ENCODE results near the gene SLC43A3. TPM values are rescaled to one million over a fixed set of nuclear protein-coding genes. Genes with fewer than 3 reads are reported as not detected.

Gene SLC43A3
- total and polyA plus RNA-seq, 9 of the 15 experiments (the other 6 are each of a cell fraction or from before 2014, with no cell fraction given), result 63.7 to 281 (median 139) TPM

DNA sequence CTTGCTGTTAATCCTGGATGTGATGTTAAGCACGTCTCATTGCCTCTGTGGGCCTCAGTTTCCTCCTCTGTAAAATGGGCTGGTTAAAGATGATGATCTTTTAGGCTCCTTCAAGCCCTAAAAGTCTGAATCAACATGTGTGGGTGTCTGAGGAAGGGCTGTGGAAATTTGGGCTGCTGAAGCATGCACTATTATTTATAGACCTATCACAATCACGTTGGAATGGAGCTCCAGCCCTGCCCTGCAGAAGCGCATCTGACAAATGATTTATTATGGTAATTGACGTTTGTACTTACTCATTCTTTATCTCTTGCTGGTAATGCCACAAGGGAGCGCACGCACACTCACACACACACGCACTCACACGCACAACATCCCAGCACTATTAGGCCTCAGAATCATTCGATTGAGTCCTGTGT, 68.4 kb downstream of the SLC43A3 start (continued):
- TF ChIP-seq ZFX (CRISPR knock-in tag; IDR thresholded peaks at IDR 0.05) (no peak; the same call in 1 of the 2 replicates), MXI1 (IDR thresholded peaks at IDR 0.05; ENCODE audit: low read depth, low read length) (no peak), ATF1 (CRISPR knock-in tag; IDR thresholded peaks at IDR 0.05) (no peak), ATF1 (tag; IDR thresholded peaks at IDR 0.05) (peak; percentile 68), KDM4B (IDR thresholded peaks at IDR 0.05; ENCODE audit: borderline replicate concordance in 2 of 2, low read depth in 1 of 2) (no peak), NCOA2 (IDR thresholded peaks at IDR 0.05; ENCODE audit: partially characterized antibody in 2 of 2) (no peak), TGIF2 (CRISPR knock-in tag; IDR thresholded peaks at IDR 0.05) (no peak), CHD4 (IDR thresholded peaks at IDR 0.05; ENCODE audit: insufficient read depth, insufficient replicate concordance, low read depth, low read length, poor library complexity, severe bottlenecking) (peak; percentile 7), BRF1 (IDR thresholded peaks at IDR 0.05; ENCODE audit: borderline replicate concordance, extremely low read depth, insufficient read length) (no peak), MEIS2 (IDR thresholded peaks at IDR 0.05; ENCODE audit: partially characterized antibody) (peak; percentile 99), CAMTA2 (CRISPR knock-in tag; conservative IDR thresholded peaks at IDR 0.05) (no peak), NRF1 (conservative IDR thresholded peaks at IDR 0.05 in 1 of 2, IDR thresholded peaks at IDR 0.05 in 1 of 2) (peak; percentile 42 to 51; a peak in 3 of 4 replicates), LEF1 (IDR thresholded peaks at IDR 0.05) (peak; percentile 70), ZNF431 (CRISPR knock-in tag; IDR thresholded peaks at IDR 0.05) (no peak), DPF2 (IDR thresholded peaks at IDR 0.05) (peak; percentile 57), ZNF175 (CRISPR knock-in tag; IDR thresholded peaks at IDR 0.05; ENCODE audit: low read depth) (no peak), GABPA (tag; conservative IDR thresholded peaks at IDR 0.05; ENCODE audit: low read depth) (no peak)
- TF ChIP-seq, protein P1, sequence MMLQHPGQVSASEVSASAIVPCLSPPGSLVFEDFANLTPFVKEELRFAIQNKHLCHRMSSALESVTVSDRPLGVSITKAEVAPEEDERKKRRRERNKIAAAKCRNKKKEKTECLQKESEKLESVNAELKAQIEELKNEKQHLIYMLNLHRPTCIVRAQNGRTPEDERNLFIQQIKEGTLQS (IDR thresholded peaks at IDR 0.05), result peak; percentile 41; the same call in 1 of the 2 replicates
- TF ChIP-seq, protein P1 (CRISPR knock-in tag; conservative IDR thresholded peaks at IDR 0.05), result no peak
- TF ChIP-seq, protein P2, sequence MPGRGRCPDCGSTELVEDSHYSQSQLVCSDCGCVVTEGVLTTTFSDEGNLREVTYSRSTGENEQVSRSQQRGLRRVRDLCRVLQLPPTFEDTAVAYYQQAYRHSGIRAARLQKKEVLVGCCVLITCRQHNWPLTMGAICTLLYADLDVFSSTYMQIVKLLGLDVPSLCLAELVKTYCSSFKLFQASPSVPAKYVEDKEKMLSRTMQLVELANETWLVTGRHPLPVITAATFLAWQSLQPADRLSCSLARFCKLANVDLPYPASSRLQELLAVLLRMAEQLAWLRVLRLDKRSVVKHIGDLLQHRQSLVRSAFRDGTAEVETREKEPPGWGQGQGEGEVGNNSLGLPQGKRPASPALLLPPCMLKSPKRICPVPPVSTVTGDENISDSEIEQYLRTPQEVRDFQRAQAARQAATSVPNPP (IDR thresholded peaks at IDR 0.05; ENCODE audit: borderline replicate concordance, insufficient read depth, insufficient read length), result no peak
- TF ChIP-seq, protein P3, sequence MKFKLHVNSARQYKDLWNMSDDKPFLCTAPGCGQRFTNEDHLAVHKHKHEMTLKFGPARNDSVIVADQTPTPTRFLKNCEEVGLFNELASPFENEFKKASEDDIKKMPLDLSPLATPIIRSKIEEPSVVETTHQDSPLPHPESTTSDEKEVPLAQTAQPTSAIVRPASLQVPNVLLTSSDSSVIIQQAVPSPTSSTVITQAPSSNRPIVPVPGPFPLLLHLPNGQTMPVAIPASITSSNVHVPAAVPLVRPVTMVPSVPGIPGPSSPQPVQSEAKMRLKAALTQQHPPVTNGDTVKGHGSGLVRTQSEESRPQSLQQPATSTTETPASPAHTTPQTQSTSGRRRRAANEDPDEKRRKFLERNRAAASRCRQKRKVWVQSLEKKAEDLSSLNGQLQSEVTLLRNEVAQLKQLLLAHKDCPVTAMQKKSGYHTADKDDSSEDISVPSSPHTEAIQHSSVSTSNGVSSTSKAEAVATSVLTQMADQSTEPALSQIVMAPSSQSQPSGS (CRISPR knock-in tag; IDR thresholded peaks at IDR 0.05), result no peak
- TF ChIP-seq, protein P4, sequence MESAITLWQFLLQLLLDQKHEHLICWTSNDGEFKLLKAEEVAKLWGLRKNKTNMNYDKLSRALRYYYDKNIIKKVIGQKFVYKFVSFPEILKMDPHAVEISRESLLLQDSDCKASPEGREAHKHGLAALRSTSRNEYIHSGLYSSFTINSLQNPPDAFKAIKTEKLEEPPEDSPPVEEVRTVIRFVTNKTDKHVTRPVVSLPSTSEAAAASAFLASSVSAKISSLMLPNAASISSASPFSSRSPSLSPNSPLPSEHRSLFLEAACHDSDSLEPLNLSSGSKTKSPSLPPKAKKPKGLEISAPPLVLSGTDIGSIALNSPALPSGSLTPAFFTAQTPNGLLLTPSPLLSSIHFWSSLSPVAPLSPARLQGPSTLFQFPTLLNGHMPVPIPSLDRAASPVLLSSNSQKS (CRISPR knock-in tag; IDR thresholded peaks at IDR 0.05), result no peak
- TF ChIP-seq, protein P5, sequence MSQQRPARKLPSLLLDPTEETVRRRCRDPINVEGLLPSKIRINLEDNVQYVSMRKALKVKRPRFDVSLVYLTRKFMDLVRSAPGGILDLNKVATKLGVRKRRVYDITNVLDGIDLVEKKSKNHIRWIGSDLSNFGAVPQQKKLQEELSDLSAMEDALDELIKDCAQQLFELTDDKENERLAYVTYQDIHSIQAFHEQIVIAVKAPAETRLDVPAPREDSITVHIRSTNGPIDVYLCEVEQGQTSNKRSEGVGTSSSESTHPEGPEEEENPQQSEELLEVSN (IDR thresholded peaks at IDR 0.05; ENCODE audit: borderline replicate concordance in 1 of 2, extremely low read depth in 1 of 2, insufficient read depth in 1 of 2, insufficient read length in 1 of 2, low read depth in 1 of 2, low read length in 1 of 2, poor library complexity in 1 of 2, severe bottlenecking in 1 of 2), result no peak

Data from K562 (cell line).